Osteocyte (in vitro differentiated cells): ENCODE results near the gene DHX30. TPM values are rescaled to one million over a fixed set of nuclear protein-coding genes. Genes with fewer than 3 reads are reported as not detected.

Experiments
- DNase-seq: peaks from one replicate; pipeline ENCODE4 v3.0.0; 2021; ENCODE audit warnings: mixed read lengths; ENCODE audit not compliant: unreplicated experiment; ENCODE audit errors: extremely low spot score
- H3K27ac Mint-ChIP-seq: one replicate; pipeline ENCODE4 v1.8.0; 2021; ENCODE audit warnings: mild to moderate bottlenecking, mixed read lengths; ENCODE audit not compliant: unreplicated experiment
- H3K27me3 Mint-ChIP-seq: one replicate; pipeline ENCODE4 v1.8.0; 2021; ENCODE audit warnings: mixed read lengths; ENCODE audit not compliant: unreplicated experiment
- H3K36me3 Mint-ChIP-seq: one replicate; pipeline ENCODE4 v1.8.0; 2021; ENCODE audit warnings: mixed read lengths; ENCODE audit not compliant: unreplicated experiment
- H3K4me1 Mint-ChIP-seq: one replicate; pipeline ENCODE4 v1.8.0; 2021; ENCODE audit warnings: mixed read lengths; ENCODE audit not compliant: unreplicated experiment
- H3K4me3 Mint-ChIP-seq: one replicate; pipeline ENCODE4 v1.8.0; 2021; ENCODE audit warnings: mild to moderate bottlenecking, moderate library complexity, mixed read lengths; ENCODE audit not compliant: unreplicated experiment
- H3K9me3 Mint-ChIP-seq: one replicate; pipeline ENCODE4 v1.8.0; 2021; ENCODE audit warnings: mixed read lengths; ENCODE audit not compliant: unreplicated experiment
- CTCF ChIP-seq: fragments of 200-600 bp; sonication (generic); IDR thresholded peaks from 2 replicates; pipeline ENCODE4 v1.5.0; 2021; ENCODE audit warnings: antibody characterized with exemption, mild to moderate bottlenecking, moderate library complexity
- total RNA-seq: library from RNA; stranded (reverse); gene quantifications from 2 replicates; pipeline ENCODE4 v1.2.1, GENCODE V29; 2021

Gene DHX30
- total RNA-seq, 1 donor from 2014 or later = 78.9 TPM

- H3K36me3 Mint-ChIP-seq = peaks cover 11% of the 10 kb centered on the region
- peak overlapping the region; percentile 67 for H3K27ac Mint-ChIP-seq
- H3K4me1 Mint-ChIP-seq = peaks cover 18% of the 10 kb centered on the region
- no peak for DNase-seq
- H3K27me3 Mint-ChIP-seq = no peaks in the 10 kb centered on the region
- H3K9me3 Mint-ChIP-seq = no peaks in the 10 kb centered on the region
- TF ChIP-seq CTCF = no peak
- H3K4me3 Mint-ChIP-seq = no peak overlapping the region
These were observed 40.7 kb upstream of the DHX30 start for GRCh38 chr3:47762233-47762632.

- DNase-seq = no peak
- H3K36me3 Mint-ChIP-seq = peaks cover 13% of the 10 kb centered on the region
- no peak for TF ChIP-seq CTCF
- H3K4me3 Mint-ChIP-seq = no peak overlapping the region
- no peaks in the 10 kb centered on the region for H3K27me3 Mint-ChIP-seq
- peaks cover 18% of the 10 kb centered on the region for H3K4me1 Mint-ChIP-seq
- peak overlapping the region; percentile 28 for H3K27ac Mint-ChIP-seq
- H3K9me3 Mint-ChIP-seq = no peaks in the 10 kb centered on the region
These were observed 36.8 kb upstream of the DHX30 start for GRCh38 chr3:47766186-47766585.

GRCh38 chr3:47772047-47772446, 30.9 kb upstream of the DHX30 start:
- DNase-seq = no peak
- Mint-ChIP-seq H3K4me1 (peaks cover 12% of the 10 kb centered on the region), H3K27ac (no peak overlapping the region), H3K27me3 (no peaks in the 10 kb centered on the region), H3K9me3 (no peaks in the 10 kb centered on the region), H3K36me3 (peaks cover 12% of the 10 kb centered on the region), H3K4me3 (no peak overlapping the region)
- no peak for TF ChIP-seq CTCF

- Mint-ChIP-seq H3K4me3 (no peak overlapping the region), H3K27me3 (no peaks in the 10 kb centered on the region), H3K27ac (no peak overlapping the region), H3K36me3 (peaks cover 12% of the 10 kb centered on the region), H3K4me1 (peaks cover 12% of the 10 kb centered on the region), H3K9me3 (no peaks in the 10 kb centered on the region)
- no peak for DNase-seq
- TF ChIP-seq CTCF = no peak
These were observed 30.1 kb upstream of the DHX30 start for GRCh38 chr3:47772788-47773187.

- Mint-ChIP-seq H3K4me3 (no peak overlapping the region), H3K4me1 (peaks cover 26% of the 10 kb centered on the region), H3K27ac (no peak overlapping the region), H3K27me3 (no peaks in the 10 kb centered on the region), H3K36me3 (no peaks in the 10 kb centered on the region), H3K9me3 (no peaks in the 10 kb centered on the region)
- TF ChIP-seq CTCF = no peak
- no peak for DNase-seq
These were observed 24.2 kb upstream of the DHX30 start for GRCh38 chr3:47778746-47779145.
